HCT116 (cell line): ENCODE data around the gene SPON1. TPM values are rescaled to one million over a fixed set of nuclear protein-coding genes. Genes with fewer than 3 reads are reported as not detected.
"Not testable (repeated sequence)": the region's sequence is repeated elsewhere in the genome, so short reads cannot be mapped to it uniquely, and the experiment has no call there.

ENCODE experiments used
- ATAC-seq: fragments of 200-7000 bp; cut with Tn5 transposase; 2 replicates; pipeline ENCODE4 v1.9.1; 2020; ENCODE audit warnings: mild to moderate bottlenecking, moderate library complexity
- BruUV-seq: library from RNA; stranded (reverse); fragments of 400-500 nt; replicated peaks from 2 replicates; lab custom pipeline; 2021; lab: Mats Ljungman, UMichigan
- CTCF ChIA-PET: fragments of 300-600 bp; sonication (Branson Sonifier 250); formaldehyde crosslinking; loops from one replicate; lab custom pipeline; 2021; ENCODE audit warnings: antibody characterized with exemption; lab: Charles Lee
- POLR2A ChIA-PET: fragments of 300-600, 350-600 bp; sonication (Branson Sonifier 250); formaldehyde crosslinking; loops from one replicate; lab custom pipeline; 2021; ENCODE audit warnings: antibody characterized with exemption; lab: Charles Lee
- RAD21 ChIA-PET, 2 experiments: fragments of 300-600 bp; sonication (Branson Sonifier 250); formaldehyde crosslinking; loops; one replicate each; lab custom pipeline; 2023; ENCODE audit warnings: low total read pairs in 2 of 2; ENCODE audit not compliant: uncharacterized antibody in 2 of 2, unreplicated experiment in 2 of 2, low non-redundant PET in 1 of 2; lab: Charles Lee
- DNase-seq: peaks from one replicate; pipeline ENCODE4 v3.0.0-alpha.2; 2010; ENCODE audit warnings: low read depth, low spot score
- H2AFZ ChIP-seq: fragments of 200-600 bp; shearing (Covaris generic), sonication (generic); 2 replicates; pipeline ENCODE4 v1.6.1; 2017; ENCODE audit warnings: low read depth, mixed run types, mixed read lengths, antibody characterized with exemption, low read length; ENCODE audit not compliant: poor library complexity, severe bottlenecking
- H3K27ac ChIP-seq: 2 replicates; pipeline ENCODE4 v1.5.1; 2012; ENCODE audit warnings: low read depth, low read length
- H3K27me3 ChIP-seq: fragments of 200-600 bp; sonication (generic); 2 replicates; pipeline ENCODE4 v1.6.1; 2016; ENCODE audit warnings: mixed run types, low read length, mixed read lengths; ENCODE audit not compliant: insufficient read depth
- H3K36me3 ChIP-seq, 2 experiments: fragments of 200-500 bp in 1 of 2; fragments of 200-600 bp in 1 of 2; sonication (Bioruptor generic) in 1 of 2; sonication (generic) in 1 of 2; 2 replicates each; pipeline versions ENCODE4 v1.5.1 to v1.6.1; 2014 to 2016; ENCODE audit warnings: low read length in 2 of 2, inconsistent platforms in 1 of 2, mixed read lengths in 1 of 2, mixed run types in 1 of 2; ENCODE audit not compliant: insufficient read depth in 2 of 2, control insufficient read depth in 1 of 2
- H3K4me1 ChIP-seq, 2 experiments: fragments of 200-600 bp in 1 of 2; sonication (generic) in 1 of 2; 2 replicates each; pipeline versions ENCODE4 v1.5.1 to v1.6.1; 2012 to 2017; ENCODE audit warnings: low read length in 2 of 2, inconsistent platforms in 1 of 2, mild to moderate bottlenecking in 1 of 2, mixed read lengths in 1 of 2, mixed run types in 1 of 2, moderate library complexity in 1 of 2; ENCODE audit not compliant: insufficient read depth in 2 of 2, control insufficient read depth in 1 of 2
- H3K4me2 ChIP-seq: fragments of 200-600 bp; sonication (generic); 2 replicates; pipeline ENCODE4 v1.6.1; 2017; ENCODE audit warnings: mixed run types, low read length, mixed read lengths
- H3K4me3 ChIP-seq, 2 experiments: fragments of 200-600 bp in 1 of 2; sonication (generic) in 1 of 2; replicated peaks in 1 of 2; 2 replicates each; pipeline ENCODE4 v1.5.1; 2011 to 2016; ENCODE audit warnings: low read length in 2 of 2, control low read depth in 1 of 2, low read depth in 1 of 2, mild to moderate bottlenecking in 1 of 2, mixed read lengths in 1 of 2, mixed run types in 1 of 2
- H3K79me2 ChIP-seq: fragments of 200-600 bp; sonication (generic); 2 replicates; pipeline ENCODE4 v1.6.1; 2017; ENCODE audit warnings: mild to moderate bottlenecking, mixed run types, low read length, moderate library complexity, mixed read lengths; ENCODE audit not compliant: insufficient read depth
- H3K9ac ChIP-seq: fragments of 200-600 bp; sonication (generic); 2 replicates; pipeline ENCODE4 v1.6.1; 2016; ENCODE audit warnings: low read length, mixed read lengths
- H3K9me2 ChIP-seq: fragments of 200-600 bp; sonication (generic), shearing (Covaris generic); 2 replicates; pipeline ENCODE4 v1.6.1; 2017; ENCODE audit warnings: mixed run types, mild to moderate bottlenecking, moderate library complexity; ENCODE audit not compliant: insufficient read depth
- H3K9me3 ChIP-seq, 2 experiments: fragments of 200-500 bp in 1 of 2; fragments of 200-600 bp in 1 of 2; sonication (Bioruptor generic) in 1 of 2; sonication (generic) in 1 of 2; 2 replicates each; pipeline ENCODE4 v1.6.1; 2014 to 2017; ENCODE audit warnings: low read length in 2 of 2, mixed read lengths in 2 of 2, inconsistent platforms in 1 of 2, low read depth in 1 of 2, mild to moderate bottlenecking in 1 of 2, mixed run types in 1 of 2, moderate library complexity in 1 of 2; ENCODE audit not compliant: control insufficient read depth in 1 of 2, insufficient read depth in 1 of 2
- H4K20me1 ChIP-seq: fragments of 200-600 bp; sonication (generic), shearing (Covaris generic); 2 replicates; pipeline ENCODE4 v1.6.1; 2017; ENCODE audit warnings: mixed run types, mild to moderate bottlenecking, moderate library complexity; ENCODE audit not compliant: insufficient read depth
- ATF3 ChIP-seq: IDR thresholded peaks from 2 replicates; pipeline ENCODE4 v1.6.1; 2012
- CBX3 ChIP-seq: IDR thresholded peaks from 2 replicates; pipeline ENCODE4 v1.6.1; 2012; ENCODE audit warnings: low read depth
- EGR1 ChIP-seq: IDR thresholded peaks from 2 replicates; pipeline ENCODE4 v1.6.1; 2012; ENCODE audit warnings: low read depth
- EZH2 ChIP-seq: fragments of 200-600 bp; sonication (generic); IDR thresholded peaks from 2 replicates; pipeline ENCODE4 v1.6.1; 2017; ENCODE audit warnings: antibody characterized with exemption, mixed run types
- FOSL1 ChIP-seq: IDR thresholded peaks from 2 replicates; pipeline ENCODE4 v1.6.1; 2012; ENCODE audit warnings: low read depth
- POLR2A ChIP-seq: IDR thresholded peaks from 2 replicates; pipeline ENCODE4 v1.7.0; 2011; ENCODE audit warnings: borderline replicate concordance; ENCODE audit not compliant: insufficient read depth, insufficient read length; ENCODE audit errors: extremely low read depth
- SP1 ChIP-seq: IDR thresholded peaks from 2 replicates; pipeline ENCODE4 v1.6.1; 2012; ENCODE audit warnings: low read depth
- SRF ChIP-seq: IDR thresholded peaks from 2 replicates; pipeline ENCODE4 v1.6.1; 2012; ENCODE audit warnings: low read depth
- TCF7L2 ChIP-seq: IDR thresholded peaks from 2 replicates; pipeline ENCODE4 v1.7.0; 2011; ENCODE audit warnings: borderline replicate concordance, inconsistent platforms; ENCODE audit not compliant: insufficient read depth, insufficient read length; ENCODE audit errors: extremely low read depth
- intact Hi-C: fragments of 100-400 bp; cut with micrococcal nuclease; formaldehyde crosslinking; loops from 2 replicates; pipeline ENCODE4 v1.10.0; 2022
- total RNA-seq: library from RNA; stranded (reverse); gene quantifications from one replicate; pipeline ENCODE4 v1.2.1, GENCODE V29; 2021; ENCODE audit not compliant: unreplicated experiment
- TF ChIP-seq, protein P1 (sequence below): IDR thresholded peaks from 2 replicates; pipeline ENCODE4 v1.6.1; 2012

SPON1 gene
- total RNA-seq, 1 experiment from 2014 or later, result 0.17 TPM

GRCh38 chr11:13926366-13926765, 36.2 kb upstream of the SPON1 start:
- BruUV-seq, H3K36me3 ChIP-seq, H3K27ac ChIP-seq, intact Hi-C loops, H3K4me3 ChIP-seq, H3K9me3 ChIP-seq, DNase-seq, H3K9me2 ChIP-seq, RAD21 ChIA-PET, ATAC-seq, H3K79me2 ChIP-seq, H3K27me3 ChIP-seq, CTCF ChIA-PET, H4K20me1 ChIP-seq, H3K4me2 ChIP-seq, H3K9ac ChIP-seq, H2AFZ ChIP-seq: not testable (repeated sequence)
- H3K4me1 ChIP-seq, result peaks cover 14 to 42% of the 10 kb centered on the region in 2 experiments
- POLR2A ChIA-PET, result interaction anchor here (1.1 to 1.4 kb wide), 2 partner anchors 14 to 23 kb away, joined by 3 to 5 read pairs; no protein-coding TSS in a partner anchor

GRCh38 chr11:13926981-13927380, 35.5 kb upstream of the SPON1 start:
- CTCF ChIA-PET, result no interaction called here
- BruUV-seq, result no TSS peak
- intact Hi-C loops, result no loop called here

More at GRCh38 chr11:13926981-13927380, 35.5 kb upstream of the SPON1 start:
- Histone ChIP-seq H2AFZ (no peak overlapping the region), H3K9me3 (no peaks in the 10 kb centered on the region), H4K20me1 (no peaks in the 10 kb centered on the region), H3K79me2 (no peaks in the 10 kb centered on the region), H3K4me1 (peaks cover 14 to 42% of the 10 kb centered on the region in 2 experiments), H3K27ac (no peak overlapping the region), H3K4me2 (no peak overlapping the region), H3K9ac (no peak overlapping the region), H3K27me3 (no peaks in the 10 kb centered on the region), H3K4me3 (no peak overlapping the region), H3K36me3 (no peaks in the 10 kb centered on the region), H3K9me2 (no peaks in the 10 kb centered on the region)
- ATAC-seq, result no peak
- RAD21 ChIA-PET, result no interaction called here
- DNase-seq, result no peak
- POLR2A ChIA-PET, result interaction anchor here (1.1 to 1.4 kb wide), 2 partner anchors 13 to 22 kb away, joined by 3 to 5 read pairs; no protein-coding TSS in a partner anchor
- TF ChIP-seq CBX3, result no peak
- TF ChIP-seq SRF, result no peak
- no peak for TF ChIP-seq EZH2
- TF ChIP-seq ATF3, result no peak
- no peak for TF ChIP-seq FOSL1
- TF ChIP-seq, protein P1, sequence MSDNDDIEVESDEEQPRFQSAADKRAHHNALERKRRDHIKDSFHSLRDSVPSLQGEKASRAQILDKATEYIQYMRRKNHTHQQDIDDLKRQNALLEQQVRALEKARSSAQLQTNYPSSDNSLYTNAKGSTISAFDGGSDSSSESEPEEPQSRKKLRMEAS, result no peak
- TF ChIP-seq EGR1, result no peak
- TF ChIP-seq TCF7L2, result no peak
- TF ChIP-seq POLR2A, result no peak
- TF ChIP-seq SP1, result no peak
